Fibroblast of the aortic adventitia (primary cell): Measurements from ENCODE around the gene NEDD4L. TPM values are rescaled to one million over a fixed set of nuclear protein-coding genes. Genes with fewer than 3 reads are reported as not detected.

Source experiments
- DNase-seq: peaks from one replicate; pipeline ENCODE4 v3.0.0-alpha.2; 2010; ENCODE audit warnings: low read depth
- H3K4me3 ChIP-seq: 2 replicates; pipeline ENCODE4 v1.5.1; 2011; ENCODE audit warnings: low read depth, mild to moderate bottlenecking, control low read depth, low read length, moderate library complexity
- CTCF ChIP-seq: IDR thresholded peaks from 2 replicates; pipeline ENCODE4 v1.5.1; 2011; ENCODE audit warnings: mild to moderate bottlenecking, low read length, control low read depth, inconsistent platforms; ENCODE audit not compliant: insufficient read depth
- total RNA-seq: library from RNA; depleted of rRNA; stranded (reverse); fragments of >200 nt; gene quantifications from 2 replicates; pipeline ENCODE4 v1.2.3, GENCODE V29; 2012; ENCODE audit warnings: low replicate concordance

NEDD4L gene
- total RNA-seq, 1 donor = 22.2 TPM

- no peak overlapping the region for H3K4me3 ChIP-seq
- DNase-seq = peak; percentile 27
- no peak for TF ChIP-seq CTCF
Measured at GRCh38 chr18:58178511-58178910, 134.5 kb downstream of the NEDD4L start.

DNA sequence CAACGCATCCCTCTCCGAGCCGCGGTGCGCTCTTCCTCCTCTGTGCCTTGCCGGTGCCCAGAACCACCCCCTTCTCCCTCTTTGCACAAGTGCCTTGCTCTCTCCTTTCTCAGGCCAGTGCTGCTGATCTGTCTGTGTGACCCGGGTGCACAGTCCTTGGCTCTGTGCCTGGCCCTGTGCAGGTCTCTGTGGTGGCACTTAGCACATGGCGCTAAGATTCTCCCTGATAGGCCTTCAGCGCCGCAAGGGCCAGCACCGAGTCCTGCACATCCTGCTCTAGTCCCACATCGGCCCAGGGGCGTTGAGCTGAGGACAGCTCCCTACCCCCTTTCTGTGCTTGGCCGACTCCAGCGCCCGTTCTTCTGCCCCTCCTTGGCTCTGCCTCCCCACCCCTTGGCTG lies 136.1 kb downstream of the NEDD4L start:
- H3K4me3 ChIP-seq = no peak overlapping the region
- no peak for TF ChIP-seq CTCF
- DNase-seq = no peak

GRCh38 chr18:58180738-58181353 lies 136.8 kb downstream of the NEDD4L start:
- H3K4me3 ChIP-seq = no peak overlapping the region
- TF ChIP-seq CTCF = peak; percentile 87
- DNase-seq = peak; percentile 62

DNA sequence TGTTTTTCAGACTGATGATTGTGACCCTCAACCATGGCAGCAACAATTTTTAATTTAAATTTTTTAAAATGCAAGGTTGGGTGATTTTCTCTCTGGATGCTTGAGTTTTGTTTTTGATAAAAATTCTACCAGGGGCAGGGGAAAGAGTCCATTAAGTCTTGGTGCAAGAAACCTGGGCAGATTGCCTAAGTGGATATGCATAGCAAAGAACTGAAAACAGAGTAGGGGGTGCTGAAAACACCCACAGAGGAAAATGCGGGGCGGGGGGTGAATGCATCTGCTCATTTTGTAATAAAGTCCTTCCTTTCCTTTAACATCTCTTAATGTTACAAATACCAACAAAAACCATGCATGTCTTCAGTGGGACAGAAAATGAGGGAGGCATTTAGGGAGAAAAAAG lies 138.0 kb downstream of the NEDD4L start:
- TF ChIP-seq CTCF = no peak
- no peak for DNase-seq

GRCh38 chr18:58183226-58183625 lies 139.2 kb downstream of the NEDD4L start:
- TF ChIP-seq CTCF = no peak
- H3K4me3 ChIP-seq = no peak overlapping the region
- DNase-seq = no peak

More for the DNA sequence above, 138.0 kb downstream of the NEDD4L start:
- no peak overlapping the region for H3K4me3 ChIP-seq

- TF ChIP-seq CTCF = no peak
- DNase-seq = no peak
- H3K4me3 ChIP-seq = no peak overlapping the region
Measured at GRCh38 chr18:58186258-58186948, 142.4 kb downstream of the NEDD4L start.
